CD4-positive, alpha-beta T cell (primary cell): ENCODE results near the gene EDAR. TPM values are rescaled to one million over a fixed set of nuclear protein-coding genes. Genes with fewer than 3 reads are reported as not detected.

Source experiments
- ATAC-seq: fragments of 200-7000 bp; cut with Tn5 transposase; one replicate; pipeline ENCODE4 v1.10.0; 2022; ENCODE audit warnings: mild to moderate bottlenecking; ENCODE audit not compliant: poor library complexity
- CTCF ChIA-PET: fragments of 350-600 bp; sonication (Branson Sonifier 250); formaldehyde crosslinking; loops from one replicate; lab custom pipeline; 2021; ENCODE audit warnings: antibody characterized with exemption, inconsistent platforms; lab: Charles Lee
- POLR2A ChIA-PET: fragments of 350-600 bp; sonication (Branson Sonifier 250); formaldehyde crosslinking; loops from one replicate; lab custom pipeline; 2021; ENCODE audit warnings: antibody characterized with exemption, inconsistent platforms; lab: Charles Lee
- DNase-seq, 14 experiments: peaks; one replicate each; pipeline ENCODE4 v3.0.0-alpha.2; 2013 to 2020; ENCODE audit warnings: mixed read lengths in 2 of 14
- H3K27ac ChIP-seq, 2 donors: one replicate each; pipeline versions ENCODE4 v1.5.1 to v1.7.0; 2013; ENCODE audit warnings: low read length in 2 of 2, low read depth in 1 of 2, mild to moderate bottlenecking in 1 of 2
- H3K27me3 ChIP-seq, 2 experiments: 1 replicate in 1 of 2; 2 replicates in 1 of 2; pipeline versions ENCODE4 v1.6.1 to v1.7.0; 2013; ENCODE audit warnings: low read length in 2 of 2, control low read depth in 1 of 2, mild to moderate bottlenecking in 1 of 2, moderate library complexity in 1 of 2; ENCODE audit not compliant: insufficient read depth in 2 of 2, control insufficient read depth in 1 of 2
- H3K36me3 ChIP-seq: one replicate; pipeline ENCODE4 v1.6.1; 2013; ENCODE audit warnings: low read length, control low read depth; ENCODE audit not compliant: insufficient read depth
- H3K4me1 ChIP-seq: one replicate; pipeline ENCODE4 v1.6.1; 2013; ENCODE audit warnings: low read length, control low read depth; ENCODE audit not compliant: insufficient read depth
- H3K4me3 ChIP-seq: one replicate; pipeline ENCODE4 v1.5.1; 2013; ENCODE audit warnings: mild to moderate bottlenecking, low read length, moderate library complexity
- H3K9me3 ChIP-seq, 2 experiments: 1 replicate in 1 of 2; 2 replicates in 1 of 2; pipeline versions ENCODE4 v1.6.1 to v1.7.0; 2013; ENCODE audit warnings: low read length in 2 of 2, mild to moderate bottlenecking in 2 of 2, control low read depth in 1 of 2, moderate library complexity in 1 of 2; ENCODE audit not compliant: control insufficient read depth in 1 of 2, insufficient read depth in 1 of 2
- H3K27ac Mint-ChIP-seq: one replicate; pipeline ENCODE4 v1.8.0; 2020; ENCODE audit warnings: mixed read lengths
- H3K27me3 Mint-ChIP-seq: one replicate; pipeline ENCODE4 v1.8.0; 2021; ENCODE audit warnings: mixed read lengths
- H3K36me3 Mint-ChIP-seq: one replicate; pipeline ENCODE4 v1.8.0; 2021; ENCODE audit warnings: low read depth, mixed read lengths
- H3K4me1 Mint-ChIP-seq: one replicate; pipeline ENCODE4 v1.8.0; 2021; ENCODE audit warnings: low read depth, mixed read lengths
- H3K4me3 Mint-ChIP-seq: one replicate; pipeline ENCODE4 v1.8.0; 2020; ENCODE audit warnings: mild to moderate bottlenecking, mixed read lengths
- H3K9me3 Mint-ChIP-seq: one replicate; pipeline ENCODE4 v1.8.0; 2020; ENCODE audit warnings: mixed read lengths
- CTCF ChIP-seq: fragments of 200-600 bp; IDR thresholded peaks from one replicate; pipeline ENCODE4 v1.8.0; 2022; ENCODE audit warnings: antibody characterized with exemption, mild to moderate bottlenecking
- intact Hi-C, 2 experiments: fragments of 100-400 bp; cut with DNase I in 1 of 2; cut with micrococcal nuclease in 1 of 2; formaldehyde crosslinking; loops; one replicate each; pipeline versions ENCODE4 v1.15.1 to v1.9.0; 2023 to 2025; cut with DNase I, micrococcal nuclease
- total RNA-seq, 174 experiments: library from RNA in 2 of 174; stranded (reverse) in 2 of 174; gene quantifications; one replicate each; pipeline ENCODE4 v1.2.3 and lab custom pipeline; 2021 to 2026

Gene EDAR
- total RNA-seq, 2 experiments from 2014 or later, result 9.4 to 10.3 TPM

GRCh38 chr2:109014476-109014875, 25.5 kb upstream of the EDAR start:
- no peaks in the 10 kb centered on the region for H3K9me3 ChIP-seq
- Mint-ChIP-seq H3K27ac (no peak overlapping the region), H3K4me3 (no peak overlapping the region), H3K36me3 (no peaks in the 10 kb centered on the region), H3K4me1 (peaks cover 43% of the 10 kb centered on the region), H3K9me3 (no peaks in the 10 kb centered on the region), H3K27me3 (no peaks in the 10 kb centered on the region)
- ChIA-PET CTCF (interaction anchor here (0.6 kb wide), 1 partner anchor 31 kb away, joined by 3 read pairs; no protein-coding TSS in a partner anchor), POLR2A (interaction anchor here (1.0 to 1.4 kb wide), 2 partner anchors 17 kb away, joined by 4 to 6 read pairs; no protein-coding TSS in a partner anchor)
- intact Hi-C loops, result loop anchor here in 1 of 2 experiments (10.0 kb wide), 1 partner anchor 330 kb away; no protein-coding TSS in a partner anchor
- no peak overlapping the region for H3K4me3 ChIP-seq
- no peak for TF ChIP-seq CTCF
- no peaks in the 10 kb centered on the region for H3K4me1 ChIP-seq
- DNase-seq (no peak), ATAC-seq (no peak)
- no peaks in the 10 kb centered on the region for H3K36me3 ChIP-seq
- H3K27me3 ChIP-seq, result no peaks in the 10 kb centered on the region
- H3K27ac ChIP-seq, result no peak overlapping the region

GRCh38 chr2:109013051-109013450, 24.0 kb upstream of the EDAR start:
- intact Hi-C loops, result loop anchor here in 1 of 2 experiments (10.0 kb wide), 1 partner anchor 332 kb away; no protein-coding TSS in a partner anchor
- Mint-ChIP-seq H3K4me1 (peaks cover 35% of the 10 kb centered on the region), H3K9me3 (no peaks in the 10 kb centered on the region), H3K4me3 (no peak overlapping the region), H3K27ac (no peak overlapping the region), H3K36me3 (no peaks in the 10 kb centered on the region), H3K27me3 (no peaks in the 10 kb centered on the region)
- ATAC-seq, result no peak
- ChIA-PET CTCF (no interaction called here), POLR2A (no interaction called here)
- TF ChIP-seq CTCF, result no peak
- H3K9me3 ChIP-seq, result no peaks in the 10 kb centered on the region
- H3K36me3 ChIP-seq, result no peaks in the 10 kb centered on the region
- H3K27me3 ChIP-seq, result no peaks in the 10 kb centered on the region
- no peaks in the 10 kb centered on the region for H3K4me1 ChIP-seq
- DNase-seq, result no peak
- H3K4me3 ChIP-seq, result no peak overlapping the region
- H3K27ac ChIP-seq, result no peak overlapping the region

GRCh38 chr2:109009920-109010610, 21.0 kb upstream of the EDAR start:
- H3K36me3 ChIP-seq, result no peaks in the 10 kb centered on the region
- H3K36me3 Mint-ChIP-seq, result no peaks in the 10 kb centered on the region
- no peak overlapping the region for H3K27ac ChIP-seq
- POLR2A ChIA-PET, result interaction anchor here (1.7 to 2.5 kb wide), 1 partner anchor 21 kb away, joined by 7 to 9 read pairs; no protein-coding TSS in a partner anchor
- no peaks in the 10 kb centered on the region for H3K27me3 Mint-ChIP-seq
- ATAC-seq, result no peak
- H3K4me3 Mint-ChIP-seq, result no peak overlapping the region
- no peak for DNase-seq
- no peaks in the 10 kb centered on the region for H3K9me3 Mint-ChIP-seq
- no peaks in the 10 kb centered on the region for H3K4me1 ChIP-seq
- H3K27ac Mint-ChIP-seq, result no peak overlapping the region
- no peaks in the 10 kb centered on the region for H3K27me3 ChIP-seq
- no peak overlapping the region for H3K4me3 ChIP-seq
- H3K9me3 ChIP-seq, result no peaks in the 10 kb centered on the region
- CTCF ChIA-PET, result interaction anchor here (0.8 kb wide), 1 partner anchor 21 kb away, joined by 4 read pairs; the partner anchor contains the start of gene EDAR
- H3K4me1 Mint-ChIP-seq, result peaks cover 35% of the 10 kb centered on the region
- TF ChIP-seq CTCF, result no peak
- intact Hi-C loops, result loop anchor here in 1 of 2 experiments (10.0 kb wide), 1 partner anchor 335 kb away; no protein-coding TSS in a partner anchor
